Brain microvascular endothelial cell (primary cell): ENCODE results near the gene CCAR1.
"Not testable (repeated sequence)": the region's sequence is repeated elsewhere in the genome, so short reads cannot be mapped to it uniquely, and the experiment has no call there.

Experiments used
- DNase-seq: peaks from one replicate; pipeline ENCODE4 v3.0.0-alpha.2; 2020
- H3K27ac ChIP-seq: fragments of 250-450 bp; sonication (Bioruptor Pico); 2 replicates; pipeline ENCODE4 v1.5.1; 2020; ENCODE audit warnings: mild to moderate bottlenecking, moderate library complexity
- H3K27me3 ChIP-seq: fragments of 250-450 bp; sonication (Bioruptor Pico); replicated peaks from 2 replicates; pipeline ENCODE4 v1.5.1; 2020; ENCODE audit warnings: mild to moderate bottlenecking
- H3K36me3 ChIP-seq: fragments of 250-450 bp; sonication (Bioruptor Pico); replicated peaks from 2 replicates; pipeline ENCODE4 v1.5.1; 2020; ENCODE audit warnings: mild to moderate bottlenecking
- H3K4me3 ChIP-seq: 2 replicates; pipeline ENCODE4 v1.5.1; 2011; ENCODE audit warnings: low read depth, mild to moderate bottlenecking, control low read depth, low read length, moderate library complexity
- CTCF ChIP-seq: IDR thresholded peaks from 2 replicates; pipeline ENCODE4 v1.5.1; 2011; ENCODE audit warnings: low read depth, mild to moderate bottlenecking, moderate library complexity, low read length, control low read depth, inconsistent platforms; ENCODE audit errors: missing control alignments
- in situ Hi-C: cut with HindIII; loops from 2 replicates; pipeline ENCODE4 v1.10.0; 2017; ENCODE audit warnings: low sequenced_read_pairs, low pct_ligation_motif_present

CCAR1 gene

DNA sequence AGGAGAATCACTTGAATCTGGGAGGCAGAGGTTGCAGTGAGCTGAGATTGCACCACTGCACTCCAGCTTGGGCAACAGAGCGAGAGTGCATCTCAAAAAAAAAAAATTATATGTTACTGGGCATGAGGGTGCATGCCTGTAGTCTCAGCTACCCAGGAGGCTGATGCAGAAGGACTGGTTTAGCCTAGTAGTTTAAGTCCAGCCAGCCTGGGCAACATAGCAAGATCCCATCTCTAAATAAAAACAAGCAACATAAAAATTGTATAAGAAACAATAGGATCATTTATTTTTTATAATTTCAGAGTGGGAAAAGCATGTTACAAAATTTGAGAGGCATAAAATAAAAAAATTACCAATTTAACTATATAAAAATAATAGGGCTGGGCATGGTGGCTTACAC, 15.5 kb upstream of the CCAR1 start:
- in situ Hi-C loops: no loop called here
- TF ChIP-seq CTCF: no peak
- Histone ChIP-seq H3K27ac (no peak overlapping the region), H3K4me3 (no peak overlapping the region), H3K36me3 (no peaks in the 10 kb centered on the region), H3K27me3 (no peaks in the 10 kb centered on the region)
- DNase-seq: no peak

GRCh38 chr10:68708987-68709386, 12.1 kb upstream of the CCAR1 start:
- in situ Hi-C loops, DNase-seq, H3K36me3 ChIP-seq, H3K4me3 ChIP-seq, H3K27me3 ChIP-seq, H3K27ac ChIP-seq: not testable (repeated sequence)

DNA sequence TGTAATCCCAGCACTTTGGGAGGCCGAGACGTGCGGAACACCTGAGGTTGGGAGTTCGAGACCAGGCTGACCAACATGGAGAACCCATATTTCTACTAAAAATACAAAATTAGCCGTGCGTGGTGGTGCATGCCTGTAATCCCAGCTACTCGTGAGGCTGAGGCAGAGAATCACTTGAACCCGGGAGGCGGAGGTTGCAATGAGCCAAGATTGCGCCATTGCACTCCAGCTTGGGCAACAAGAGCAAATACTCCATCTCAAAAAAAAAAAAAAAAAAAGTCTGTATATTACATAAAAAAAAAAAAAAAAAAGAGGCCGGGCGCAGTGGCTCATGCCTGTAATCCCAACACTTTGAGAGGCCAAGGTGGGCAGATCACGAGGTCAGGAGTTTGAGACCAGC, 8.0 kb upstream of the CCAR1 start:
- H3K36me3 ChIP-seq, H3K27me3 ChIP-seq, H3K27ac ChIP-seq, H3K4me3 ChIP-seq, DNase-seq, in situ Hi-C loops: not testable (repeated sequence)

DNA sequence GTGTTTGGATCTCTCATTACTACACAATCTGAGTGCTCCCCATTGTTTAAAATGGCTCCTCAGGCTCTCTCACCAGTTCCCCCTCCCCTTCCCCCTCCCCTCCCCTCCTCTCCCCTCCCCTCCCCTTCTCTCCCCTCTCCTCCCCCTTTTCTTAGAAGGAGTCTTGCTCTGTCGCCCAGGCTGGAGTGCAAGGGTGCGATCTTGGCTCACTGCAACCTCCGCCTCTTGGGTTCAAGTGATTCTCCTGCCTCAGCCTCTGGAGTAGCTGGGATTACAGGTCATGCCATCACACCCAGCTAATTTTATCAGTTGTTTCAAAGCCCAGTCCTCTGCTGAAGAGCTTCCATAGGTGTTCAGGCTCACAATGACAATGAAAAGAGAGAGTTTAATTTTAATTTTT, 3.6 kb upstream of the CCAR1 start:
- H3K36me3 ChIP-seq: no peaks in the 10 kb centered on the region

GRCh38 chr10:68721673-68722335, 765 bp downstream of the CCAR1 start:
- H3K4me3 ChIP-seq: peak overlapping the region; percentile 86
- H3K27ac ChIP-seq: peak overlapping the region; percentile 82
- H3K27me3 ChIP-seq: no peaks in the 10 kb centered on the region
- TF ChIP-seq CTCF: no peak
- DNase-seq: no peak
- peaks cover 23% of the 10 kb centered on the region for H3K36me3 ChIP-seq
- in situ Hi-C loops: no loop called here

More for the DNA sequence above, 3.6 kb upstream of the CCAR1 start:
- Histone ChIP-seq H3K27ac (no peak overlapping the region), H3K27me3 (no peaks in the 10 kb centered on the region), H3K4me3 (no peak overlapping the region)
- TF ChIP-seq CTCF: no peak
- in situ Hi-C loops: no loop called here
- no peak for DNase-seq

- no peak overlapping the region for H3K27ac ChIP-seq
- H3K27me3 ChIP-seq: no peaks in the 10 kb centered on the region
- H3K36me3 ChIP-seq: peaks cover 41% of the 10 kb centered on the region
- in situ Hi-C loops: no loop called here
- DNase-seq: no peak
- no peak overlapping the region for H3K4me3 ChIP-seq
- TF ChIP-seq CTCF: no peak
These were observed 4.0 kb downstream of the CCAR1 start for GRCh38 chr10:68725016-68725415.

- no peak overlapping the region for H3K27ac ChIP-seq
- H3K27me3 ChIP-seq: no peaks in the 10 kb centered on the region
- in situ Hi-C loops: no loop called here
- TF ChIP-seq CTCF: no peak
- no peak for DNase-seq
- H3K4me3 ChIP-seq: no peak overlapping the region
- peaks cover 50% of the 10 kb centered on the region for H3K36me3 ChIP-seq
These were observed 6.1 kb downstream of the CCAR1 start for GRCh38 chr10:68727146-68727545.
